GM19452 (cell line): ENCODE data around the gene RPN1.

ENCODE experiments used
- ATAC-seq: cut with Tn5 transposase; IDR thresholded peaks from one replicate; pipeline ENCODE4 v1.9.1; 2021; ENCODE audit not compliant: unreplicated experiment

RPN1 gene

DNA sequence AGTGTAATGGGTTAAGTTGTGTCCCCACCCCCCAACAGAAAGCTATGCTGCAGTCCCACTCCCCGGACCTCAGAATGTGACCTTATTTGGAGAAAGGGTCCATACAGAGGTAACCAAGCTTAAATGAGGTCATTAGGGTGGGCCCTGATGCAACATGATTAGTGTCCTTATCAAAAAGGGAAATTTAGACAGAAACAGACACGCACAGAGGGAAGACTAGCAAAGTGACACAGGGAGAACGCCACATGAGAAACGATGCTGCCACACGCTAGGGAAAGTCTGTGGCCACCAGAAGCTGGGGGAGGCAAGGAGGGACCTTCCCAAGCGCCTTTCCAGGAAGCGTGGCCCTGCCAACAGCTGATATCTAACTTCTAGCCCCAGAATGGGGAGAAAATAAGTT is 65.4 kb downstream of the RPN1 start:
- no peak for ATAC-seq

DNA sequence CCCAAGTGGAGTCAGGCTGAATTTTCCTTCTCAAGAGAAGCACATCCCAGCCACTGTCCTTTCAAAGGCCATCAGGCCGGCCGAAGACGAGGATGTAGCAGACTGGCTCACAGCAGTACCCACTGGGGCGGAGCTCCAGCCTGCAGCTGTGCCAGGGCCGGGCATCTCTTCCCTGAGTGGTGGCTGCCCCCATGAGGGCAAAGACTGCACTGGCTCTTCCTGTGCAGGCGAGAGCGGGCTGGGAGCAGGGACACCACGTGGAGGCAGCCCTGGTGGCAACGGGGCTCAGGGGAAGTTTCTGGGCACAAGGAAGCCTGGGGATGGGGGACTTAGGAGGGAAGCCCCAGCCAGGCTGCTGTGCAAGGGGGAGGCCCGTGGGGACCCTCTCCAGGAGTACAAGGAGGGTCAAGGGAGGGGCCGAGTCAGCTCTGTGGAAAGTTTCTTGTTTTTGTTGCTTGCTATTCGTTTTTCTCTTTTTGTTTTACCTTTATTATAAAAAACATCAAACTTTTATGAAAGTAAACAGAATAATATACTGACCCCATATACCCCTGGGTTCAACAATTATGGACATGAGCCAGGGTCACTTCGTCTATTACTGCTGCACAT is 66.1 kb downstream of the RPN1 start:
- no peak for ATAC-seq

DNA sequence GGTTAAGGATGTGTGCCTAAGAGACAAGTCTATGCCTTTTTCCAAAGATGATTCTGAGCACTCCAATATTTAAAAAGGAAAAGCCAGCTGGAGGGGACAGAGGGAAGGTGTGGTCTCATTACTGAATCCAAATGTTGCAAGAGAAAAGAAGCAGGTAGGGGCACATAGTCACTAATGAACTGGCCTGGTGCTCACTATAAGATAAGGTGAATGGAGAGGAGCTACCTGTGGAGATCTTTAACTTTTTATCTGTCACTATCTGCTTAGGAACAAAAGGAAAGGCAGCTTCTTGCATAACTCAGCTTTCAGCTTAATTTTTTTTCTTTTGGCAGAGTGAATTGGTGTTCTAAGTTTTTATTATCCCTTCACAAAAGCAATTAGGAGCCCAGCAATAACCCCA is 69.1 kb downstream of the RPN1 start:
- no peak for ATAC-seq

DNA sequence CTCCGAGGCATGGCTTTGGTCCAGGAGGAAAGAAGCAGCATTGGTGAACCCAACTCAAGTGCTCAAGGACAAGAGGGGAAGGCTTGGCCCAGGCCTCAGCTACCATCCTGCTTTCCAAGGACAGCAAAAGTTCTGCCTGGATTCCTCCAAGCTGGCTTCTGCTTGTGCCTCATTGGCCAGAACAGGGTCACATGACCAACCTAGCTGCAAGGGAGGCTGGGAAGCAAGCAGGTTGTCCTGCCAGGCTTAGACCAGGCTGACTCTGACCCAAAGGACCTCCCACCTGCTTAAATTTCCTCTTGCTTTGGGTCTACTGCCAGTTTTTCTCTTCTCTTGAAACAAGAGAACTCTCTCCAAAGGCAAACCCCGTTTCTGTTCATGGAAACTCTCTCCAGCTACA is 70.7 kb downstream of the RPN1 start:
- no peak for ATAC-seq

DNA sequence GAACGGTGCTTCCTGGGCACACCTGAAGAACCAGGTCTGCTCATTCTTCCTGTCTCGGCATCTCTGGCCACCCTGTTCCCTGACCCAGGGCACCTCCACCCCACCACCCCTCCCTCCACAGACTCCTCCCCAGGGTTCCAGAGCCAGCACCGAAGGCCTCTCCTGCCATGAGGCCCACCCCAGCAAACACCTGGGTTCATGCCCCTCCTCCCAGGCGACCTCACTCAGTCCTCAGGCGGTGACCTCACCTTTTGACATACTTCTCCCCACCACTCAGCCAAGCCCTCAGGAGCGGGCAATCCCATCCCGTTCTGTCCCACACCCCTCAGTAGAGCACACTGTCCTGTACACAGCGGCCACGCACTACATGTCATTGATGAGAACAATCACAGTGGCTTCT is 72.3 kb downstream of the RPN1 start:
- no peak for ATAC-seq

DNA sequence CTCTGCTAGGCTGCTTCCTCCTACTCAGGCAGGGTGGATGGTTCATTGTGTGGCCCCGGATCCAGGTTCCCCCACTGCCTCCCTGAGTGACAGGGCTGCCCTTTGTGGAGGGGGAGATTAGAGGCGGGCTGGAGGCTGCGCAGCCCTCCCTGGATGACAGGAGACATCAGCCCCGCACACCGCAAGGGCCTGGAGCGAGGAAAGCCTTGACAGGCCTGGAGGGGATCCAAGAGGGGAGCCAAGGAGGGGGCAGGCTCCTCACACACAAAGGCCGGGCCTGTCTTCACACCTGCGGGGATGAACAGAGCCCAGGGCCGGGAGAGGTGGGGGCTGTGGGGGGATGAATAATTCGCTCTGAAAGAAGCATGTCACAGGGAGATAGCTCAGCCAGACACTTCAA is 72.9 kb downstream of the RPN1 start:
- no peak for ATAC-seq

DNA sequence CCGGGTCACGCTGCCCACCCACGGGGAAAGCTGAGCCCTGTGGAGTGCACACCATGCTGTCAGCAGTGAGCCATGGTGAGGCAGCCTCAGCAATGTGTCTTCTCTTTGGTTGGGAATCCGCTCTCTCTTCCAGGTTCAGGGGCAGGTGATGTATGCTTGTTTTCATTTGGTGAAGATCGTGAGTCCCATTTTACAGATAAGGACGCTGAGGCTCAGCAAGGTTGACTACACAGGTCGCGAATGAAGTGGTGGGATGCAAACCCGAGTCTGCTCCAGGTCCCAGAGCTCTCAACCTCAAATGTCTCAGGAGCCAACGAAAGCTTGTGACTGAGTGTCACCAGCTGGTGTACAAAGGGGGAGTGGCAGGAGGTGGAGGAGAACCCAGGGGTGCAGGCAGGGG is 74.3 kb downstream of the RPN1 start:
- no peak for ATAC-seq

DNA sequence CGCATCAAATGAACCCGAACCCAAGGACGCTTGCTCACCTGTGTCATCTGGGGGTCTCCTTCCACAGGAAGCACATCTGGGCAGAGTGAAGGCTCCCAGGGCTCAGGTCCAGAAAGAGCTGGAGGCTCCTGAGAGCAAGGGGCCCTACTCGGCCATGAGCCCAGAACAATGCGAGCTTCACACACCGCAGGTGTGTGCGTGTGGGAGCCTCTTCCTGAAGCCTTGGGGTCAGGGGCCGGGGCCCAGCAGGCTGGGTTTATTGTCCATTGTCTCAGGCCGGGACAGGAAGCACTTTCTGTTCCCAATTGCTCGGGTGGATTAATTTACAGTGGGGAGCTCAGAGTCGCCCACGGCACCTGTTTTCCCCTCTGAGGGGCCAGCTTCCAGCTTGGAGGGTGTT is 74.8 kb downstream of the RPN1 start:
- no peak for ATAC-seq

DNA sequence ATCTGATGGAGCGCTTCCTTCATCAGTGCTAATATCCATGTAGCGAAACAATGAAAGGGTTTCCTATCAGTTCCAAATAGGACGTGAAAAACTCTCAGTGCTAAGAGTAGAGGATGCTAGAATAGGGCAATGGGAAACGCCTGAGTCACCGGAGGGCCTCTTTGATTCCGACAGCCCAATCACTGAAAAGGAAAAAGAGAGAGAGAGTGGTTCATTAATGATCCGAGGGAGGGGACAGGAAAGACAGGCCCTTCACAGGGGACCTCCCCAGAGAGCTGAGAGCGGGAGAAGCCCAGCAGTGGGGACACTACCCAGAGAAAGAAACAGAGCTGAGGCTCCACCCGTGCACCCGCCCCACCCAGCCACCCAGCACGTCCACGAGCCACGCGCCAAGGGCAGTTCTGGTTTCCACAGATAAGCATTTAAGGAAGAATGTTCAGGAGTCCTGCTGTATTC is 76.9 kb downstream of the RPN1 start:
- ATAC-seq = no peak

DNA sequence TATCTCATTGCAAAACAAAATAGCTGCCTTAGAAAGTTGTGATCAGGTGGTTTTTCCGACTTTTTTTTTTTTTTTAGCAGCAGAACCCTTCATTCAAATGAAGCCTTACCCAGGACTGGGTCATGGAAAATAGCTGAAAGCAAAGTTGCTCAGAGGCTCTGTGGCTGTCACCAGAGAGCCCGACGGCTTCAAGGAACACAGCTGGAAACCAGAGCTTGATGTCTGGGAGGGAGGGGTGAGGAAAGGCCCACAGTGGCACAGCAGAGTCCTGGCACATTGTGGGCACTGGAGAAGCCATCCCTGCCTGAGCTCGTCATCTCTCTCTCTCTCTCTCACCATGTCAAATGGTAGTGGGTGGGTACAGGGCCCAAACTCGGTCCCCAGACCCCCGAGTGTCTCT is 77.5 kb downstream of the RPN1 start:
- no peak for ATAC-seq

DNA sequence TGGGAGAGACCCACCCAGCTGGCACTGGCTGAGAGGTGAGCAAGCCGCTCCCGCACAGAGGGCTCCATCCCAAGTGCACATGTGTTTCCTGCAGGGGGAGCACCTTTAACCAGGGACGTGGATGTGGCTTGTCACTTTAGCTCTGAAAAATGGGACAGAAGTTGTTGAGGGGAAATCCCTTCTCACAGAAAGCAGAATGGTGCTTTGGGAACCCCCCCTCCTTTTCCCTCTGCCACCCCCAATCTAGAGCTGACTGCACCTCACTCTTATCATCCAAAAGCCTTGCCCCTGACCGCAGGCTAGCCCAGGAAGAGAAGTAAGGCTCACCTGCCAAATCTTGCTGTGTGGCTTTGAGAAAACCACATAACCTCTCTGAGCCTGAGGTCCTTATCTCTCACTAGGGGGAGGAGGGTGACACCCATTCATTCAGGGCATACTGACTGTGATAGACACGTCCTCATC is 77.9 kb downstream of the RPN1 start:
- no peak for ATAC-seq

DNA sequence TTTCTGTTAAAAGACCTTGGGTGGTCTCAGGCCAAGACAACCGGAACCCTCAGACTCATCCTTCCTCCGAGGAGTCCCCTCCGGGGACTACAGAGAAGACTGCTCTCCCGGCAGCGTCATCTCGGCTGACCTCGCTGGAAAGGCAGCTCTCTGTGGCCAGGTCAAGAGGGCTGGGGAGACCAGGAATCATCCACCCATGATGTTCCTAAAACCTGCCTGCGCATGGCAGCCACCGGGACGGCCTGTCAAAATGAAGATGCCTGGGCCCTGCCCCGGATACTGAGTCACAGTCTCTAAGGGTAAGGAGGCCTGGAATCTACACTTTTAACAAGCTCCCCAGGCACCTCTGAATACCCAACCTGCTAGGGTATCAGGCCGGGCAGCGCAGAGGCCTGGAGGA is 78.6 kb downstream of the RPN1 start:
- ATAC-seq = no peak
